ENCODE measurements around the gene SUPT5H. TPM values are rescaled to one million over a fixed set of nuclear protein-coding genes. Genes with fewer than 3 reads are reported as not detected.

Gene SUPT5H
- total and polyA plus RNA-seq, 10 of the 15 experiments (the other 5 are each of a cell fraction or from before 2014, with no cell fraction given): 27.2 to 194 (median 83.6) TPM

DNA sequence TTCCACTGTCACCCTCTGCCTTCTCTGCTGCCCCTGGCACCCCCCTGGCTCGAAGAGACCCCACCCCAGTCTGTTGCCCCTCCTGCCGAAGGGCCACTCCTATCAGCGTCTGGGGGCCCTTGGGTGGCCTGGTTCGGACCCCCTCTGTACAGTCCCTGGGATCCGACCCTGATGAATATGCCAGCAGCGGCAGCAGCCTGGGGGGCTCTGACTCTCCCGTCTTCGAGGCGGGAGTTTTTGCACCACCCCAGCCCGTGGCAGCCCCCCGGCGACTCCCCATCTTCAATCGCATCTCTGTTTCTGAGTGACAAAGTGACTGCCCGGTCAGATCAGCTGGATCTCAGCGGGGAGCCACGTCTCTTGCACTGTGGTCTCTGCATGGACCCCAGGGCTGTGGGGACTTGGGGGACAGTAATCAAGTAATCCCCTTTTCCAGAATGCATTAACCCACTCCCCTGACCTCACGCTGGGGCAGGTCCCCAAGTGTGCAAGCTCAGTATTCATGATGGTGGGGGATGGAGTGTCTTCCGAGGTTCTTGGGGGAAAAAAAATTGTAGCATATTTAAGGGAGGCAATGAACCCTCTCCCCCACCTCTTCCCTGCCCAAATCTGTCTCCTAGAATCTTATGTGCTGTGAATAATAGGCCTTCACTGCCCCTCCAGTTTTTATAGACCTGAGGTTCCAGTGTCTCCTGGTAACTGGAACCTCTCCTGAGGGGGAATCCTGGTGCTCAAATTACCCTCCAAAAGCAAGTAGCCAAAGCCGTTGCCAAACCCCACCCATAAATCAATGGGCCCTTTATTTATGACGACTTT lies 36.8 kb upstream of the SUPT5H start (continued):
- TF ChIP-seq, protein P1, sequence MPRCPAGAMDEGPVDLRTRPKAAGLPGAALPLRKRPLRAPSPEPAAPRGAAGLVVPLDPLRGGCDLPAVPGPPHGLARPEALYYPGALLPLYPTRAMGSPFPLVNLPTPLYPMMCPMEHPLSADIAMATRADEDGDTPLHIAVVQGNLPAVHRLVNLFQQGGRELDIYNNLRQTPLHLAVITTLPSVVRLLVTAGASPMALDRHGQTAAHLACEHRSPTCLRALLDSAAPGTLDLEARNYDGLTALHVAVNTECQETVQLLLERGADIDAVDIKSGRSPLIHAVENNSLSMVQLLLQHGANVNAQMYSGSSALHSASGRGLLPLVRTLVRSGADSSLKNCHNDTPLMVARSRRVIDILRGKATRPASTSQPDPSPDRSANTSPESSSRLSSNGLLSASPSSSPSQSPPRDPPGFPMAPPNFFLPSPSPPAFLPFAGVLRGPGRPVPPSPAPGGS (IDR thresholded peaks at IDR 0.05; ENCODE audit: borderline replicate concordance, insufficient read depth, low read depth, low read length, poor library complexity, severe bottlenecking): no peak
- peak; percentile 90 for TF ChIP-seq SMAD1 (IDR thresholded peaks at IDR 0.05; ENCODE audit: low read depth, partially characterized antibody)
- TF ChIP-seq, protein P2, sequence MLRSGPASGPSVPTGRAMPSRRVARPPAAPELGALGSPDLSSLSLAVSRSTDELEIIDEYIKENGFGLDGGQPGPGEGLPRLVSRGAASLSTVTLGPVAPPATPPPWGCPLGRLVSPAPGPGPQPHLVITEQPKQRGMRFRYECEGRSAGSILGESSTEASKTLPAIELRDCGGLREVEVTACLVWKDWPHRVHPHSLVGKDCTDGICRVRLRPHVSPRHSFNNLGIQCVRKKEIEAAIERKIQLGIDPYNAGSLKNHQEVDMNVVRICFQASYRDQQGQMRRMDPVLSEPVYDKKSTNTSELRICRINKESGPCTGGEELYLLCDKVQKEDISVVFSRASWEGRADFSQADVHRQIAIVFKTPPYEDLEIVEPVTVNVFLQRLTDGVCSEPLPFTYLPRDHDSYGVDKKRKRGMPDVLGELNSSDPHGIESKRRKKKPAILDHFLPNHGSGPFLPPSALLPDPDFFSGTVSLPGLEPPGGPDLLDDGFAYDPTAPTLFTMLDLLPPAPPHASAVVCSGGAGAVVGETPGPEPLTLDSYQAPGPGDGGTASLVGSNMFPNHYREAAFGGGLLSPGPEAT (IDR thresholded peaks at IDR 0.05; ENCODE audit: low read depth): 0 out of 2 replicates have a peak, but pooled peaks have one; percentile 8

DNA sequence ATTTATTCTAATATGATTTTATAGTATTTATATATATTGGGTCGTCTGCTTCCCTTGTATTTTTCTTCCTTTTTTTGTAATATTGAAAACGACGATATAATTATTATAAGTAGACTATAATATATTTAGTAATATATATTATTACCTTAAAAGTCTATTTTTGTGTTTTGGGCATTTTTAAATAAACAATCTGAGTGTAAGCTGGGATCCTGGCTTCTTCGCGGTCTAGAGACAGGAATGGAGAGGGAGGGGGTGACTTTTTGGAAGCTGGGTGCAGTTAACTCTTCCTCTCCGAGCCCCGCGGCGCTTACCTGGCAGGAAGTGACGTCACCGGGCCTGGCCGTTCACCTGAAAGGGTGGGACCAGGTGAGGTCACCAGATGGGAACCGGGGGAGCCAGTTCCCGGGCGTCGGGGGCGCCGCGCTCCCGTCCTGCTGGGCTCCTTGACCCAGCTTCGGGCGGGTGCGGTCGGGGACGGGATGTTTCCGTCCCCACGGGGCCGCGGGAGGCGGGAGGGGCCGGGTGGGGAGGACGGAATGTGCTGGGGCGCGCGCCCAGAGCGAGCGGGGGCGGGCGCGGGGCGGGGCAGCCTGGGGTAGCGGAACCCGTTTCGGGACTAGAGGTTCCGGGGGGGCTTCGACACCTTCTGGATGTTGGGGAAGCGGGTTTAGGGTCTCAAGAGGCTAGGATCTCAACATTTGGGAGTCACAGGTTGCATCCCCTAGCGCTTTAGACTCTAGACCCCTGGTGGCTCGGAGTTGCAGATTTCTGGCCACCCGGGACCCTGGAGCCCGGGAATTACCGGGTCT lies 36.0 kb upstream of the SUPT5H start:
- intact Hi-C loops (cut with micrococcal nuclease; ENCODE audit: unreplicated experiment): loop anchor here (5.0 to 10.0 kb wide), 4 partner anchors 125 to 435 kb away; partner anchors contain the start of genes EID2B, FBXO17 and FBXO27
- Histone ChIP-seq H3K4me3 (peak overlapping the region; percentile 67; the same call in 1 of the 2 replicates), H3K27me3 (replicated peaks in 1 of 2; ENCODE audit: control insufficient read depth in 2 of 2, insufficient read depth in 2 of 2, low read length in 1 of 2) (no peaks in the 10 kb centered on the region), H2AFZ (ENCODE audit: control insufficient read depth, low read depth, low read length) (peak overlapping the region; percentile 38; the same call in 1 of the 2 replicates), H3K36me3 (ENCODE audit: control insufficient read depth in 2 of 2, insufficient read depth in 2 of 2, low read length in 1 of 2) (peaks cover 2 to 6% of the 10 kb centered on the region in 2 experiments; a peak in 2 of 4 replicates), H3K9ac (ENCODE audit: control insufficient read depth, insufficient read depth, low read length) (peak overlapping the region; percentile 80), H3K79me2 (ENCODE audit: control insufficient read depth, insufficient read depth, low read length) (peaks cover 68% of the 10 kb centered on the region), H3K9me3 (replicated peaks; ENCODE audit: control insufficient read depth, insufficient read depth, low read length) (no peaks in the 10 kb centered on the region), H4K20me1 (ENCODE audit: control insufficient read depth, insufficient read depth) (no peaks in the 10 kb centered on the region), H3K4me1 (ENCODE audit: control insufficient read depth, insufficient read depth, low read length) (peaks cover 29% of the 10 kb centered on the region), H3K4me2 (ENCODE audit: control insufficient read depth, insufficient read depth) (peak overlapping the region; percentile 83), H3K27ac (ENCODE audit: control insufficient read depth, insufficient read depth) (peak overlapping the region; percentile 100)
- in situ Hi-C loops (cut with MboI): loop anchor here (5.0 kb wide), 1 partner anchor 287 kb away; no protein-coding TSS in a partner anchor
- ChIA-PET RAD21 (ENCODE audit: unreplicated experiment) (interaction anchor here (0.6 to 4.5 kb wide), 2 partner anchors 12 to 460 kb away, joined by 5 to 37 read pairs; no protein-coding TSS in a partner anchor), SMC1A (ENCODE audit: uncharacterized antibody, unreplicated experiment) (interaction anchor here (3.0 kb wide), 1 partner anchor 11 kb away, joined by 18 read pairs; no protein-coding TSS in a partner anchor), POLR2A (interaction anchor here (2.4 to 3.9 kb wide), 2 partner anchors 12 to 18 kb away, joined by 9 to 39 read pairs; partner anchors contain the start of genes MED29 and PAF1), CTCF (interaction anchor here (1.1 to 1.2 kb wide), 2 partner anchors 8 to 11 kb away, joined by 4 read pairs; no protein-coding TSS in a partner anchor)
- WGBS (ENCODE audit: insufficient coverage, insufficient replicate concordance, low lambda C conversion rate, missing lambda C conversion rate): under 1% methylated on average over 21 of the region's 52 CpGs
- BruUV-seq (replicated peaks): TSS peak; percentile 61
- DNase-seq (ENCODE audit: low read depth, low spot score) (no peak), ATAC-seq (peak; percentile 5), FAIRE-seq (no peak)
- TF ChIP-seq, protein P1 (IDR thresholded peaks at IDR 0.05; ENCODE audit: borderline replicate concordance, insufficient read depth, low read depth, low read length, poor library complexity, severe bottlenecking): peak; percentile 62
- TF ChIP-seq CREM (IDR thresholded peaks at IDR 0.05; ENCODE audit: low read depth): peak; percentile 95
- TF ChIP-seq HDAC2 (IDR thresholded peaks at IDR 0.05): no peak
- TF ChIP-seq ZZZ3 (IDR thresholded peaks at IDR 0.05; ENCODE audit: control insufficient read depth, insufficient read length, low read depth): no peak
- TF ChIP-seq, protein P3, sequence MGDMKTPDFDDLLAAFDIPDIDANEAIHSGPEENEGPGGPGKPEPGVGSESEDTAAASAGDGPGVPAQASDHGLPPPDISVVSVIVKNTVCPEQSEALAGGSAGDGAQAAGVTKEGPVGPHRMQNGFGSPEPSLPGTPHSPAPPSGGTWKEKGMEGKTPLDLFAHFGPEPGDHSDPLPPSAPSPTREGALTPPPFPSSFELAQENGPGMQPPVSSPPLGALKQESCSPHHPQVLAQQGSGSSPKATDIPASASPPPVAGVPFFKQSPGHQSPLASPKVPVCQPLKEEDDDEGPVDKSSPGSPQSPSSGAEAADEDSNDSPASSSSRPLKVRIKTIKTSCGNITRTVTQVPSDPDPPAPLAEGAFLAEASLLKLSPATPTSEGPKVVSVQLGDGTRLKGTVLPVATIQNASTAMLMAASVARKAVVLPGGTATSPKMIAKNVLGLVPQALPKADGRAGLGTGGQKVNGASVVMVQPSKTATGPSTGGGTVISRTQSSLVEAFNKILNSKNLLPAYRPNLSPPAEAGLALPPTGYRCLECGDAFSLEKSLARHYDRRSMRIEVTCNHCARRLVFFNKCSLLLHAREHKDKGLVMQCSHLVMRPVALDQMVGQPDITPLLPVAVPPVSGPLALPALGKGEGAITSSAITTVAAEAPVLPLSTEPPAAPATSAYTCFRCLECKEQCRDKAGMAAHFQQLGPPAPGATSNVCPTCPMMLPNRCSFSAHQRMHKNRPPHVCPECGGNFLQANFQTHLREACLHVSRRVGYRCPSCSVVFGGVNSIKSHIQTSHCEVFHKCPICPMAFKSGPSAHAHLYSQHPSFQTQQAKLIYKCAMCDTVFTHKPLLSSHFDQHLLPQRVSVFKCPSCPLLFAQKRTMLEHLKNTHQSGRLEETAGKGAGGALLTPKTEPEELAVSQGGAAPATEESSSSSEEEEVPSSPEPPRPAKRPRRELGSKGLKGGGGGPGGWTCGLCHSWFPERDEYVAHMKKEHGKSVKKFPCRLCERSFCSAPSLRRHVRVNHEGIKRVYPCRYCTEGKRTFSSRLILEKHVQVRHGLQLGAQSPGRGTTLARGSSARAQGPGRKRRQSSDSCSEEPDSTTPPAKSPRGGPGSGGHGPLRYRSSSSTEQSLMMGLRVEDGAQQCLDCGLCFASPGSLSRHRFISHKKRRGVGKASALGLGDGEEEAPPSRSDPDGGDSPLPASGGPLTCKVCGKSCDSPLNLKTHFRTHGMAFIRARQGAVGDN (IDR thresholded peaks at IDR 0.05): peak; percentile 68
- TF ChIP-seq EGR1 (IDR thresholded peaks at IDR 0.05; ENCODE audit: borderline replicate concordance in 1 of 2, low read depth in 2 of 2, low read length in 2 of 2): peak in 1 of 2 experiments; percentile 92; a peak in 2 of 3 replicates

Measured in GM12878 (cell line).